ENCODE measurements around the gene POLK. TPM values are rescaled to one million over a fixed set of nuclear protein-coding genes. Genes with fewer than 3 reads are reported as not detected.

Gene POLK
- total RNA-seq, 3 donors from 2014 or later, result 44.0 to 58.4 (median 44.9) TPM

GRCh38 chr5:75519761-75520160 lies 8.1 kb downstream of the POLK start:
- no peak for DNase-seq (ENCODE audit: low spot score in 2 of 2)
- H3K27ac ChIP-seq, result no peak overlapping the region
- no peak for TF ChIP-seq CTCF (IDR thresholded peaks at IDR 0.05)
- no peak for TF ChIP-seq POLR2AphosphoS5 (IDR thresholded peaks at IDR 0.05)
- H3K36me3 ChIP-seq, result no peaks in the 10 kb centered on the region
- peaks cover 7 to 22% of the 10 kb centered on the region in 2 donors for H3K9me3 ChIP-seq
- H3K4me1 ChIP-seq, result no peaks in the 10 kb centered on the region
- intact Hi-C loops (cut with DNase I; ENCODE audit: low total_unique reads), result no loop called here
- H3K4me3 ChIP-seq, result no peak overlapping the region
- H3K27me3 ChIP-seq, result no peaks in the 10 kb centered on the region

DNA sequence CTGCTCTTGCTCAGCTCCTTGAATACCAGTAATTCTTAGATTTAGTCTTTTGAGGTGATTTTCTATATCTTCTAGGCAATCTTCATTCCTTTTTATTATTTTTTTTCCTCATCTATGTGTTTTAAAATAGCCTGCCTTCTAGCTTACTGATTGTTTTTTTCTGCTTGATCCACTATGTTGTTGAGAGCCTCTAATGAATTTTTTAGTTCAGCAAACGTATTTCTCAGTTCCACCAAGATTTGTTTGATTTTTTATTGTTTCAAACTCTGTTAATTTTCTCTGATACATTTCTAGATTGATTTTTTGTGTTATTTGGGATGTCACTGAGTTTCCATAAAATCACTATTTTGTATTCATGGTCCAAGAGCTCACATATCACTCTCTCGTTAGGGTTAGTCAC lies 9.5 kb downstream of the POLK start:
- no peak for TF ChIP-seq POLR2A (IDR thresholded peaks at IDR 0.05)
- TF ChIP-seq POLR2AphosphoS5 (IDR thresholded peaks at IDR 0.05), result no peak
- no peak for TF ChIP-seq CTCF (IDR thresholded peaks at IDR 0.05)
- Histone ChIP-seq H3K36me3 (no peaks in the 10 kb centered on the region), H3K27ac (no peak overlapping the region), H3K4me1 (no peaks in the 10 kb centered on the region), H3K9me3 (peaks cover 7 to 22% of the 10 kb centered on the region in 2 donors), H3K4me3 (no peak overlapping the region), H3K27me3 (no peaks in the 10 kb centered on the region)
- DNase-seq (ENCODE audit: low spot score in 2 of 2), result no peak
- intact Hi-C loops (cut with DNase I; ENCODE audit: low total_unique reads), result no loop called here

DNA sequence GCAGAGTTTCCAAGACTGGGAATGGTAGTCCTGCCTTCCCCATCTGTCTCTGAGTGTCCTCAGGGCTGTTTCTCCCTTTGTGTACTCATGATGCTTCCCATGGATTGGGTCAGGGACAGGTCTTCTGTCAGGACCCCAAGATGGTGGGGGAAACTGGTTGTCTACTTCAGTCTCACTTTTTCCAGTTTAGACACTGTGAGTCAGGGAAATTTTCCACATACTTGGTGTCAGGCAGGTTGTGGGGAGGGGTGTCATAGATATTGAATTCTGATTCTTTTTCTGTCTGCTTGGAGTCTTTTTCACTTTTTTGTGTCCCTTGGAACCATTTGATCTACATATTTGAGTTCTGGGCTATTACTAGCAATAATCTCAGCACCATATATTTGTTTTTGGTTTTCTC lies 10.3 kb downstream of the POLK start:
- H3K27me3 ChIP-seq, result no peaks in the 10 kb centered on the region
- H3K36me3 ChIP-seq, result no peaks in the 10 kb centered on the region
- H3K4me3 ChIP-seq, result no peak overlapping the region
- DNase-seq (ENCODE audit: low spot score in 2 of 2), result no peak
- peaks cover 7 to 22% of the 10 kb centered on the region in 2 donors for H3K9me3 ChIP-seq
- H3K27ac ChIP-seq, result no peak overlapping the region
- TF ChIP-seq POLR2AphosphoS5 (IDR thresholded peaks at IDR 0.05), result no peak
- no peak for TF ChIP-seq POLR2A (IDR thresholded peaks at IDR 0.05)
- TF ChIP-seq CTCF (IDR thresholded peaks at IDR 0.05), result no peak
- intact Hi-C loops (cut with DNase I; ENCODE audit: low total_unique reads), result no loop called here
- peaks cover 0 to 3% of the 10 kb centered on the region in 2 donors for H3K4me1 ChIP-seq

DNA sequence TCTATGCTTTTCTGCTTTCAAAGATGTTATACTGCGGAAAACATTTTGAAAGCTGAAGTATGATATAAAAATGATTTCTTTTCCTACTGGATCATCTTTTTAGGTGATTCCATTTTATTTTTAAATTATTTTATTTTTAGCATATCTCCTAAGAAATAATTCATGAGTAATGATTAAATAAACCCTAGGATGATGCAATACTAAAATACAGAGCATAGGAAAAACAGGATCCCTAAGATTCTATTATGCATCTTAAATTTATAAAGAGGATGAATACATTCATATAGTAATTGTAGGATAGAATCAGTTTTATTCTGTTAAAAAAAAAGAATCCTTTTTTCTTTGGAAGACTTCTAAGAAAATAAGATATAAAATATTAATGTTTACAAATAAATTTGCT lies 10.9 kb downstream of the POLK start:
- DNase-seq (ENCODE audit: low spot score in 2 of 2), result no peak
- intact Hi-C loops (cut with DNase I; ENCODE audit: low total_unique reads), result no loop called here

DNA sequence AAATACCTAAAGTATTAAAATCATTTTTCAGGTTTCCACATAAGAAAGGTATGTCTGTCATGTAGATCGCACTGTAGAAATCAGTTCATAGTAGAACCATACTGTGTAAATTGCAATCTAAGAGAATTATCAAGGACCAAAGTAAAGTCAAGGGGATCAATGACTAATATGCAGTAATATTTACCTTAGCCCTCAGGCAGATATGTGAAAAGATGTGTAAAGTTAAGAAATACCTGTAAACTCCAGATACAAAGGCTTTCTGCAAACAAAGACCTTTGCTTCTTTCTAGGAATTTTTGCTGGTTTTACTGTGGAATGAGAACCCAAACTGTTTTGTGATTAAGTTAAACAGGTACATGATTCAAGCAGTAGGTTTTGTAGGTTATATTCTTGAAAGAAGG lies 11.6 kb downstream of the POLK start:
- intact Hi-C loops (cut with DNase I; ENCODE audit: low total_unique reads), result no loop called here
- Histone ChIP-seq H3K9me3 (peaks cover 7 to 22% of the 10 kb centered on the region in 2 donors), H3K27me3 (no peaks in the 10 kb centered on the region), H3K4me1 (peaks cover 0 to 3% of the 10 kb centered on the region in 2 donors), H3K27ac (no peak overlapping the region), H3K36me3 (no peaks in the 10 kb centered on the region), H3K4me3 (no peak overlapping the region)
- no peak for TF ChIP-seq POLR2AphosphoS5 (IDR thresholded peaks at IDR 0.05)
- TF ChIP-seq POLR2A (IDR thresholded peaks at IDR 0.05), result no peak
- no peak for TF ChIP-seq CTCF (IDR thresholded peaks at IDR 0.05)
- DNase-seq (ENCODE audit: low spot score in 2 of 2), result no peak

More for the DNA sequence above, 10.9 kb downstream of the POLK start:
- Histone ChIP-seq H3K4me3 (no peak overlapping the region), H3K27ac (no peak overlapping the region), H3K4me1 (peaks cover 0 to 3% of the 10 kb centered on the region in 2 donors), H3K36me3 (no peaks in the 10 kb centered on the region), H3K27me3 (no peaks in the 10 kb centered on the region), H3K9me3 (peaks cover 7 to 22% of the 10 kb centered on the region in 2 donors)
- TF ChIP-seq POLR2A (IDR thresholded peaks at IDR 0.05) (no peak), CTCF (IDR thresholded peaks at IDR 0.05) (no peak), POLR2AphosphoS5 (IDR thresholded peaks at IDR 0.05) (no peak)

Measured in breast epithelium (tissue), 4 donors.